ENCODE data around the gene RPTOR.

DNA sequence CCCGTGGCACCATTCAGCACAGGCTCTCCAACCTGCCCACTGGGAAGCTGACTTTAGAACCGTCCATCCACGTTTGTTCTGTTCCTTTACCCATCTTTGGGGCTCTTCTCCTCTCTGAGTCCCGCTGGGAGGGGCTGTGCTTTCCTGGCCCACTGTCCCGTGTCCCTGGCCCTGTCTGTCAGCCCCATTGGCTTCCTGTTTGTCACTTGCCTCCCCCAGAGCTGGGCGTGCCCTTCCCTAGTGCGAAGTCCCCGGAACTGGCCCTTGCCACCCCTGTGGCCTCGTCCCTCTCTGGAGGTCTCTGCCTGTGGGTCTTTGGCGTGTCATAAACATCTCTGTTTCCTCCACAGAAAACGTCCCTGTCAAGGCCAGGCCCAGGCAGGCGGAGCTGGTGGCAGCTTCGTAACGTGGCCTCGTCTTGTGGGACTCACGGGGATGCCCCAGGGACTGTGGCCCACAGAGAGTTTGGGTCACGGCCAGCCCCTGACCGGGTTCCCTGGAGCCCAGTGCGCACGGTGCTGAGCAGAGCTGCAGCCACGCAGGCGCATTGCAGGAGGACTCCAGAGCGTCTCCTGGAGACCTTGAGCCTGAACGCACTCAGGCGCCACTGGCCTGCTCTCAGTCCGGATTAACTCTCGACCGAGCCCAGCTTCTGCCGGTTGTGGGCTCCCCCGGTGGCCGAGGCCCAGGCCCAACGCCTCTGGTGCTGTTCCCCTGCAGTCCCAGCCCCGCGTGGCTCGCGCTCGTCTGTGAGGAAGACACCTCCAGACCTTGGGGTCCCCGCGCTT, 454.3 kb downstream of the RPTOR start:
- TF ChIP-seq, protein P1, sequence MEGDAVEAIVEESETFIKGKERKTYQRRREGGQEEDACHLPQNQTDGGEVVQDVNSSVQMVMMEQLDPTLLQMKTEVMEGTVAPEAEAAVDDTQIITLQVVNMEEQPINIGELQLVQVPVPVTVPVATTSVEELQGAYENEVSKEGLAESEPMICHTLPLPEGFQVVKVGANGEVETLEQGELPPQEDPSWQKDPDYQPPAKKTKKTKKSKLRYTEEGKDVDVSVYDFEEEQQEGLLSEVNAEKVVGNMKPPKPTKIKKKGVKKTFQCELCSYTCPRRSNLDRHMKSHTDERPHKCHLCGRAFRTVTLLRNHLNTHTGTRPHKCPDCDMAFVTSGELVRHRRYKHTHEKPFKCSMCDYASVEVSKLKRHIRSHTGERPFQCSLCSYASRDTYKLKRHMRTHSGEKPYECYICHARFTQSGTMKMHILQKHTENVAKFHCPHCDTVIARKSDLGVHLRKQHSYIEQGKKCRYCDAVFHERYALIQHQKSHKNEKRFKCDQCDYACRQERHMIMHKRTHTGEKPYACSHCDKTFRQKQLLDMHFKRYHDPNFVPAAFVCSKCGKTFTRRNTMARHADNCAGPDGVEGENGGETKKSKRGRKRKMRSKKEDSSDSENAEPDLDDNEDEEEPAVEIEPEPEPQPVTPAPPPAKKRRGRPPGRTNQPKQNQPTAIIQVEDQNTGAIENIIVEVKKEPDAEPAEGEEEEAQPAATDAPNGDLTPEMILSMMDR (conservative IDR thresholded peaks at IDR 0.05; ENCODE audit: low read length) = no peak
- no peak for TF ChIP-seq EZH2phosphoT487 (IDR thresholded peaks at IDR 0.05; ENCODE audit: borderline replicate concordance, low read depth, low read length)

All from OCI-LY7 (cell line).